Renal cortex interstitium (tissue), 11 donors: ENCODE data around the gene NRP1. TPM values are rescaled to one million over a fixed set of nuclear protein-coding genes. Genes with fewer than 3 reads are reported as not detected.
"Not testable (repeated sequence)": the region's sequence is repeated elsewhere in the genome, so short reads cannot be mapped to it uniquely, and the experiment has no call there.

Experiments
- DNase-seq, 11 donors: peaks; one replicate each; pipeline ENCODE4 v3.0.0-alpha.2; 2013; ENCODE audit warnings: low read depth in 9 of 11, low spot score in 4 of 11; ENCODE audit errors: extremely low read depth in 1 of 11
- polyA plus RNA-seq, 3 donors: library from polyadenylated mRNA; unstranded; fragments of 120-200 nt; gene quantifications; one replicate each; pipeline ENCODE4 v1.2.1, GENCODE V29; 2013; ENCODE audit not compliant: insufficient read length in 3 of 3

NRP1 gene
- polyA plus RNA-seq, 3 donors = 148 to 156 (median 155) TPM

DNA sequence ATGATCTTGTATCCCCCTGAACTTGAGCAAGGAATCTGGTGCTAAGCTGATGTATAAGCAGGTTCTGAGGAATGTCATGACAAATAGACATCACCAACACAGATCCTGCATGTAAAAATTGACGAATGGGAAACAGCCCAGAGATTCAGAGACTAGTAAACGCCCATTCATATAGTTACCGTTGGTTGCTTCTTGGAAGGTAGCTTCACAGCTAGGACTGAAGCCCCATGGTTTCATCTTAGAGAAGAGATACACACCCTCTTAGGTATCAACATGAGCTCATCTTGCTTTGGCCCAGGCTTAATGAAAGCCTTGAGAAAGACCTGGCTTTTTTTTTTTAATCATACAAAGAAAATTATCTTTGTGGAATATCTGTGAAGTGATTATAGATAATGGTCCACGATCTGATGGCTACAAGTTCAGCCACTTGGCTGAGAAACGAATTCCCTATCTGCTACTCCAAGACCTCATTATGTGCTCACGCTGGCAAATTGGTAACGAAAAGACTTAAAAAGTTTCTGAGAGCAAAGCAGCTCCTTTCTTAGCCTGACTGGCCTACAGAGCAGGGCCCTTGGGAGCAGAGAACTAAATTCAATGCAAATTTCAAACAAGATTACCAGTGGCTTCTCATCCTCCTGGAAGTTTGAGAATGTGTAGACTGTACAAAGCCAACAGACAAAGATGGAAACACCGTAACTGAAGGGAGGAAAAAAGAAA is 181.1 kb downstream of the NRP1 start:
- no peak for DNase-seq

- DNase-seq = no peak
These were observed 181.7 kb downstream of the NRP1 start for GRCh38 chr10:33152750-33153149.

DNA sequence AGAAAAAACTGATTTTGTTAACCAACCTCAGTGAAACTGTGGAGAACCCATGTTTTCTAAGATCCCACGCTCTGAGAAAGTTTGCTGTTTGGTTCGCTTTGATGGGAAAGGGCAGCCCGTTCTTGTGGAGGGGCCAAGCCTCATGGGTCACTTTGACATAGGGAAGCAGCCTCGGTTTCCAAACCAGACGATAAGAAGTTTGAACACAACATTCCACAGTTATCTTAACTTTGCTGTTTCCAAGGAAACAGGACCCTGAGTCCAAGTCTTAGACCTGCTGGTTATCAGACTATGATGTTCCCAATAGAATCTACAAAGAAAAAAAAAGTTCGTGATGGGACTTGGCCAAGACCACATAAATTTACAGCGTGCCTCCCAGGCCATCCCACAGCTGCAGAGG is 182.3 kb downstream of the NRP1 start:
- no peak for DNase-seq

- DNase-seq = no peak
These were observed 183.1 kb downstream of the NRP1 start for GRCh38 chr10:33151344-33151864.

DNA sequence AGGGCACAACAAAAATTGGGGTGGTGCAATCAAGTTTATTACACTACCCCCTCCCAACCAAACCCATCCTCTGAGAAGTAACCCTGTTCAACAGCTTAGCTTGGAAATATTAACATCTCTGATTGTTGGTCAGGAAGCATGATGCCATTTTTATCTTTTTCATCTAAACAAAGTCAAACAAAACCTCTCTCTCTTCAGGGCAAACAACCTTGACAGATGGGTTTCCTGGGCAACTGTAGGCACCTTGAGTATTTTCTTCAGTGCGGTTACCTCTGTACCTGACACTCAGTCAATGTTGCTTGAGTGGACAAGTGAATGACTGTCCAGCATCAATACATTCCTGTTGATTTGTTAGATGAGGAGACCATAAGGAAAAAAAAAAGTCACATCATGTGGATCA is 183.6 kb downstream of the NRP1 start:
- DNase-seq = no peak

DNA sequence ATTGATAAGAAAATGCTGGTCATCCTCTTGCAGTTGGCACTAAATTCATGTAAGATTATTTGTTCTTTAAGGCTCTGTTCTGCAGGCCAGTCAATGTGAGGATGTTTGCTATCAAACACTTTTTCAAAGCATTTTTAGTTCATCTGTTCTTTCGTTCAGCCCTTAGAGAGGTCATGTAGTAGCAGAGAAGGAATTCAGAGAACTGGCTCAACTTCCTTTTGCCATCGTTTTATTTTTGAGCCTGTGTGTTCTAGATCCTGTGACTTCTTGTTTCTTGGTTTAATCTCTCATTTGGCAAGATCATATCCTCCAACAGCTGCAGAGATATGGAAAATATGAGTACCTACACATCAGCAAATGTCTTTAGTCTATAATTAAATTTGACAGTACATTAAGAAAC is 184.3 kb downstream of the NRP1 start:
- DNase-seq = no peak

- DNase-seq = no peak
These were observed 187.5 kb downstream of the NRP1 start for GRCh38 chr10:33147013-33147310.

- no peak for DNase-seq
These were observed 188.1 kb downstream of the NRP1 start for GRCh38 chr10:33146189-33147012.

- DNase-seq = no peak
These were observed 188.8 kb downstream of the NRP1 start for GRCh38 chr10:33145451-33146188.

GRCh38 chr10:33143160-33143728 is 191.2 kb downstream of the NRP1 start:
- no peak for DNase-seq

- no peak for DNase-seq
These were observed 192.2 kb downstream of the NRP1 start for GRCh38 chr10:33142295-33142694.

GRCh38 chr10:33141251-33141650 is 193.2 kb downstream of the NRP1 start:
- no peak for DNase-seq

GRCh38 chr10:33139181-33139646 is 195.3 kb downstream of the NRP1 start:
- no peak for DNase-seq

DNA sequence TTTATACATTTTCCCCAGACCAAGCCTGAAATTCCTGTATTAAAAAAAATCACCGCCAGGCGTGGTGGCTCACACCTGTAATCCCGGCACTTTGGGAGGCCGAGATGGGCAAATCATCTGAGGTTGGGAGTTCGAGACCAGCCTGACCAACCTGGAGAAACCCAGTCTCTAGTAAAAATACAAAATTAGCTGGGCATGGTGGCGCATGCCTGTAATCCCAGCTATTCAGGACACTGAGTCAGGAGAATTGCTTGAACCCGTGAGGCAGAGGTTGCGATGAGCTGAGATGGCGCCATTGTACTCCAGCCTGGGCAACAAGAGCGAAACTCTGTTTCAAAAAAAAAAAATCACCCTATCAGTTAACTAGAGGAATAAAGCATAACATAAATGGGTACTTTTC is 195.8 kb downstream of the NRP1 start:
- not testable (repeated sequence) for DNase-seq

- no peak for DNase-seq
These were observed 197.0 kb downstream of the NRP1 start for GRCh38 chr10:33137356-33138005.

DNA sequence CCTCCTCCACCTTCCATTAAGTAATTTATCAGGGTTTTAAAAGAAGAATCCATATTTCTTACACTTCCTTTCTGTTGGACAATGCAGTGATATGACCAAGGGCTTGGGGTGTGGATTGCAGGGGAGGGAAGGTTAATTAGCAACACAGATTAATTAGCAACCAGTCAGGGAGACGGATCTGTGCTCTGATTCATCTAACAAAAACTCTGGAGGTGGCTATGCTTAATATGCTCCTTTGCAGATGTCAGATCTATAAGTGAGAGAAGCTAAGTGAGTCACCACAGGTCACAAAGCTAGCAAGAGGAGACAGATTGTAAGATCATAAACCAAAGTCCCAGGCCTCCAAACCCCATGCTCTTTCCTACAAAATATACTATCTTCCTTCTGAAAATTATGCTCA is 197.7 kb downstream of the NRP1 start:
- no peak for DNase-seq

DNA sequence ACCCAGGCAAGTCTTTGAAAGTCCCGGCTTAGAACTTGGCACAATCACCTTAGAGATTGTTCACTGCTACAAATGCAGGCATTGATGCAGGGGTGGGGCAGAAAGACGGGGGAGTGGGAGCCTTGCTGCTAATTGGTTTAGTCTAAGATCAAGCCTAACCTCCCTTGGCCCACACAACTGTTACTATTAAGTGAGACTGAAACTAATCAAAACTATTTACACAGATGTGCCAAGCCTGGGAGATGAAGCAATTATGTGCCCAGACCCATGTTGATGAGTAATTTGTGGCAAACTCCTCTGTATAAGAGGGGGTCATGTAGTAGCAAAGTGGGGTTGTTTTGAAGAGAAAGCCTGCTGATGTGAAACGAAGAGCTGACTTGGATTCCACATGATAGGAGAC is 198.2 kb downstream of the NRP1 start:
- DNase-seq = no peak

- no peak for DNase-seq
These were observed 200.3 kb downstream of the NRP1 start for GRCh38 chr10:33134011-33134751.
